ENCODE data around the gene GNPTAB. TPM values are rescaled to one million over a fixed set of nuclear protein-coding genes. Genes with fewer than 3 reads are reported as not detected.
"Not testable (repeated sequence)": the region's sequence is repeated elsewhere in the genome, so short reads cannot be mapped to it uniquely, and the experiment has no call there.

Gene GNPTAB
- total RNA-seq, 1 experiment from 2014 or later, result 25.4 TPM

- TF ChIP-seq, protein P1, sequence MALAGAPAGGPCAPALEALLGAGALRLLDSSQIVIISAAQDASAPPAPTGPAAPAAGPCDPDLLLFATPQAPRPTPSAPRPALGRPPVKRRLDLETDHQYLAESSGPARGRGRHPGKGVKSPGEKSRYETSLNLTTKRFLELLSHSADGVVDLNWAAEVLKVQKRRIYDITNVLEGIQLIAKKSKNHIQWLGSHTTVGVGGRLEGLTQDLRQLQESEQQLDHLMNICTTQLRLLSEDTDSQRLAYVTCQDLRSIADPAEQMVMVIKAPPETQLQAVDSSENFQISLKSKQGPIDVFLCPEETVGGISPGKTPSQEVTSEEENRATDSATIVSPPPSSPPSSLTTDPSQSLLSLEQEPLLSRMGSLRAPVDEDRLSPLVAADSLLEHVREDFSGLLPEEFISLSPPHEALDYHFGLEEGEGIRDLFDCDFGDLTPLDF (CRISPR knock-in tag; IDR thresholded peaks at IDR 0.05), result no peak
- TF ChIP-seq NR2C2 (CRISPR knock-in tag; IDR thresholded peaks at IDR 0.05) (no peak), GABPB1 (CRISPR knock-in tag; IDR thresholded peaks at IDR 0.05) (no peak)
Observed at GRCh38 chr12:101823039-101823438, 7.7 kb downstream of the GNPTAB start (continued).

DNA sequence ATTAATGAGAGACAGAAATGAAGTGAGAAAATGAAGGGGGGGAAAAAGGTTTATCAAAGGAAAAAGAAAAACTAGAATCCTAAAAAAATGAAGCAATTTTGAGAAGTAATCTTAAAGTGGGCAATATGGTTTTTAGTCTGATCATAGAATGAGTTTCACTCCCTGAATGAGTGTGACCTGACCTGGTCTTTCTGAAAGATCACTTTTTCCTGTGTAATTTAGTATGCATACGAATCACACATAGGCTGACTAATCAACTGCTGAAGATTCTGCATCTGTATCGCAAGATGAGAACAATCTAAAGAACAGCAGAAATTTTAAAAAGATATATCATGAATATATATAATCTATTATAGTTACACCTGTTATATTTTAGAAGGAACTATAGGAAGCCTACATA is 11.3 kb downstream of the GNPTAB start:
- Mint-ChIP-seq H3K27ac (no peak overlapping the region), H3K27me3 (ENCODE audit: low read depth) (no peaks in the 10 kb centered on the region), H3K36me3 (peaks cover 8% of the 10 kb centered on the region), H3K4me3 (no peak overlapping the region), H3K9me3 (peaks cover 17% of the 10 kb centered on the region), H3K4me1 (peaks cover 36% of the 10 kb centered on the region)
- TF ChIP-seq, protein P2, sequence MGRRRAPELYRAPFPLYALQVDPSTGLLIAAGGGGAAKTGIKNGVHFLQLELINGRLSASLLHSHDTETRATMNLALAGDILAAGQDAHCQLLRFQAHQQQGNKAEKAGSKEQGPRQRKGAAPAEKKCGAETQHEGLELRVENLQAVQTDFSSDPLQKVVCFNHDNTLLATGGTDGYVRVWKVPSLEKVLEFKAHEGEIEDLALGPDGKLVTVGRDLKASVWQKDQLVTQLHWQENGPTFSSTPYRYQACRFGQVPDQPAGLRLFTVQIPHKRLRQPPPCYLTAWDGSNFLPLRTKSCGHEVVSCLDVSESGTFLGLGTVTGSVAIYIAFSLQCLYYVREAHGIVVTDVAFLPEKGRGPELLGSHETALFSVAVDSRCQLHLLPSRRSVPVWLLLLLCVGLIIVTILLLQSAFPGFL (CRISPR knock-in tag; IDR thresholded peaks at IDR 0.05; ENCODE audit: borderline replicate concordance), result no peak
- TF ChIP-seq ESRRA (CRISPR knock-in tag; IDR thresholded peaks at IDR 0.05; ENCODE audit: borderline replicate concordance), result no peak
- TF ChIP-seq OVOL2 (CRISPR knock-in tag; IDR thresholded peaks at IDR 0.05; ENCODE audit: borderline replicate concordance), result no peak
- ChIA-PET CTCF (interaction anchor here (0.6 kb wide), 1 partner anchor 19 kb away, joined by 6 read pairs; no protein-coding TSS in a partner anchor), POLR2A (no interaction called here)
- DNase-seq (ENCODE audit: low spot score), result no peak
- ATAC-seq, result no peak

DNA sequence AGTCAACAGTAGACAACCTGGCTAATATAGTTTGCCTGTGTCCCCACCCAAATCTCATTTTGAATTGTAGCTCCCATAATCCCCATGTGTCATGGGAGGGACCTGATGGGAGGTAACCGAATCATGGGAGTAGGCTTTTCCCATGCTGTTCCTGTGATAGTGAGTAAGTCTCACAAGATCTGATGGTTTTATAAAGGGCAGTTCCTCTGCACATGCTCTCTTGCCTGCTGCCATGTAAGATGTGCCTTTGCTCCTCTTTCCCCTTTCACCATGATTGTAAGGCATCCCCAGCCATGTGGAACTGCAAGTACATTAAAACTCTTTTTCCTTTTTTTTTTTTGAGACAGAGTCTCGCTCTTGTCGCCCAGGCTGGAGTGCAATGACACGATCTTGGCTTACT is 12.1 kb downstream of the GNPTAB start:
- Mint-ChIP-seq H3K4me1 (peaks cover 31% of the 10 kb centered on the region), H3K9me3 (peaks cover 17% of the 10 kb centered on the region)
- DNase-seq (ENCODE audit: low spot score); H3K27ac Mint-ChIP-seq; H3K27me3 Mint-ChIP-seq (ENCODE audit: low read depth); POLR2A ChIA-PET; H3K36me3 Mint-ChIP-seq; ATAC-seq; H3K4me3 Mint-ChIP-seq; CTCF ChIA-PET: not testable (repeated sequence)

GRCh38 chr12:101813117-101813516 is 17.6 kb downstream of the GNPTAB start:
- CTCF ChIA-PET, result no interaction called here
- H3K27ac Mint-ChIP-seq, result no peak overlapping the region
- H3K27me3 Mint-ChIP-seq (ENCODE audit: low read depth), result no peaks in the 10 kb centered on the region
- DNase-seq (ENCODE audit: low spot score) (no peak), ATAC-seq (no peak)
- H3K4me3 Mint-ChIP-seq, result no peak overlapping the region
- POLR2A ChIA-PET, result no interaction called here
- peaks cover 4% of the 10 kb centered on the region; the same call in 1 of the 2 replicates for H3K4me1 Mint-ChIP-seq
- no peaks in the 10 kb centered on the region; the same call in 1 of the 2 replicates for H3K36me3 Mint-ChIP-seq
- peaks cover 9% of the 10 kb centered on the region for H3K9me3 Mint-ChIP-seq
- TF ChIP-seq SMAD3 (CRISPR knock-in tag; IDR thresholded peaks at IDR 0.05; ENCODE audit: borderline replicate concordance), result no peak
- no peak for TF ChIP-seq ETV6 (CRISPR knock-in tag; IDR thresholded peaks at IDR 0.05)
- TF ChIP-seq TCF7 (CRISPR knock-in tag; IDR thresholded peaks at IDR 0.05; ENCODE audit: low read depth), result no peak
- no peak for TF ChIP-seq RELA (CRISPR knock-in tag; IDR thresholded peaks at IDR 0.05; ENCODE audit: borderline replicate concordance)
- no peak for TF ChIP-seq STAT6 (CRISPR knock-in tag; conservative IDR thresholded peaks at IDR 0.05; ENCODE audit: low read depth)
- no peak for TF ChIP-seq NFATC4 (CRISPR knock-in tag; IDR thresholded peaks at IDR 0.05)
- TF ChIP-seq JAZF1 (CRISPR knock-in tag; IDR thresholded peaks at IDR 0.05), result no peak
- no peak for TF ChIP-seq TP53 (CRISPR knock-in tag; IDR thresholded peaks at IDR 0.05)
- TF ChIP-seq NR2C2 (CRISPR knock-in tag; IDR thresholded peaks at IDR 0.05), result no peak
- TF ChIP-seq, protein P3, sequence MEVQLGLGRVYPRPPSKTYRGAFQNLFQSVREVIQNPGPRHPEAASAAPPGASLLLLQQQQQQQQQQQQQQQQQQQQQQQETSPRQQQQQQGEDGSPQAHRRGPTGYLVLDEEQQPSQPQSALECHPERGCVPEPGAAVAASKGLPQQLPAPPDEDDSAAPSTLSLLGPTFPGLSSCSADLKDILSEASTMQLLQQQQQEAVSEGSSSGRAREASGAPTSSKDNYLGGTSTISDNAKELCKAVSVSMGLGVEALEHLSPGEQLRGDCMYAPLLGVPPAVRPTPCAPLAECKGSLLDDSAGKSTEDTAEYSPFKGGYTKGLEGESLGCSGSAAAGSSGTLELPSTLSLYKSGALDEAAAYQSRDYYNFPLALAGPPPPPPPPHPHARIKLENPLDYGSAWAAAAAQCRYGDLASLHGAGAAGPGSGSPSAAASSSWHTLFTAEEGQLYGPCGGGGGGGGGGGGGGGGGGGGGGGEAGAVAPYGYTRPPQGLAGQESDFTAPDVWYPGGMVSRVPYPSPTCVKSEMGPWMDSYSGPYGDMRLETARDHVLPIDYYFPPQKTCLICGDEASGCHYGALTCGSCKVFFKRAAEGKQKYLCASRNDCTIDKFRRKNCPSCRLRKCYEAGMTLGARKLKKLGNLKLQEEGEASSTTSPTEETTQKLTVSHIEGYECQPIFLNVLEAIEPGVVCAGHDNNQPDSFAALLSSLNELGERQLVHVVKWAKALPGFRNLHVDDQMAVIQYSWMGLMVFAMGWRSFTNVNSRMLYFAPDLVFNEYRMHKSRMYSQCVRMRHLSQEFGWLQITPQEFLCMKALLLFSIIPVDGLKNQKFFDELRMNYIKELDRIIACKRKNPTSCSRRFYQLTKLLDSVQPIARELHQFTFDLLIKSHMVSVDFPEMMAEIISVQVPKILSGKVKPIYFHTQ (CRISPR knock-in tag; IDR thresholded peaks at IDR 0.05), result no peak
- TF ChIP-seq PRRX2 (CRISPR knock-in tag; IDR thresholded peaks at IDR 0.05), result no peak
- no peak for TF ChIP-seq KAT7 (CRISPR knock-in tag; IDR thresholded peaks at IDR 0.05; ENCODE audit: borderline replicate concordance)
- TF ChIP-seq ZBTB21 (CRISPR knock-in tag; IDR thresholded peaks at IDR 0.05; ENCODE audit: borderline replicate concordance), result no peak
- no peak for TF ChIP-seq ZBTB43 (CRISPR knock-in tag; IDR thresholded peaks at IDR 0.05)
- TF ChIP-seq, protein P4, sequence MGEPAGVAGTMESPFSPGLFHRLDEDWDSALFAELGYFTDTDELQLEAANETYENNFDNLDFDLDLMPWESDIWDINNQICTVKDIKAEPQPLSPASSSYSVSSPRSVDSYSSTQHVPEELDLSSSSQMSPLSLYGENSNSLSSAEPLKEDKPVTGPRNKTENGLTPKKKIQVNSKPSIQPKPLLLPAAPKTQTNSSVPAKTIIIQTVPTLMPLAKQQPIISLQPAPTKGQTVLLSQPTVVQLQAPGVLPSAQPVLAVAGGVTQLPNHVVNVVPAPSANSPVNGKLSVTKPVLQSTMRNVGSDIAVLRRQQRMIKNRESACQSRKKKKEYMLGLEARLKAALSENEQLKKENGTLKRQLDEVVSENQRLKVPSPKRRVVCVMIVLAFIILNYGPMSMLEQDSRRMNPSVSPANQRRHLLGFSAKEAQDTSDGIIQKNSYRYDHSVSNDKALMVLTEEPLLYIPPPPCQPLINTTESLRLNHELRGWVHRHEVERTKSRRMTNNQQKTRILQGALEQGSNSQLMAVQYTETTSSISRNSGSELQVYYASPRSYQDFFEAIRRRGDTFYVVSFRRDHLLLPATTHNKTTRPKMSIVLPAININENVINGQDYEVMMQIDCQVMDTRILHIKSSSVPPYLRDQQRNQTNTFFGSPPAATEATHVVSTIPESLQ (CRISPR knock-in tag; IDR thresholded peaks at IDR 0.05), result no peak

Measured in WTC11 (cell line).